H9 (cell line): ENCODE measurements around the gene ZNF691. TPM values are rescaled to one million over a fixed set of nuclear protein-coding genes. Genes with fewer than 3 reads are reported as not detected.
"Not testable (repeated sequence)": the region's sequence is repeated elsewhere in the genome, so short reads cannot be mapped to it uniquely, and the experiment has no call there.

Source experiments
- DNase-seq: peaks from one replicate; pipeline ENCODE4 v3.0.0-alpha.2; 2017
- H2AFZ ChIP-seq: one replicate; pipeline ENCODE4 v1.6.1; 2013; ENCODE audit warnings: mild to moderate bottlenecking, low read length, control low read depth, moderate library complexity
- H2AK5ac ChIP-seq: 2 replicates; pipeline ENCODE4 v1.6.1; 2013; ENCODE audit warnings: low read length, control low read depth, mixed read lengths; ENCODE audit not compliant: insufficient read length
- H2BK120ac ChIP-seq: one replicate; pipeline ENCODE4 v1.6.1; 2013; ENCODE audit warnings: low read depth, mild to moderate bottlenecking, low read length, control low read depth, inconsistent platforms; ENCODE audit not compliant: poor library complexity, severe bottlenecking
- H2BK12ac ChIP-seq: 2 replicates; pipeline ENCODE4 v1.6.1; 2013; ENCODE audit warnings: low read length, control low read depth, mixed read lengths, low read depth; ENCODE audit not compliant: insufficient read length
- H2BK15ac ChIP-seq: 2 replicates; pipeline ENCODE4 v1.6.1; 2013; ENCODE audit warnings: low read depth, low read length, control low read depth
- H2BK20ac ChIP-seq: one replicate; pipeline ENCODE4 v1.6.1; 2013; ENCODE audit warnings: low read depth, mild to moderate bottlenecking, low read length, control low read depth, inconsistent platforms; ENCODE audit not compliant: poor library complexity, severe bottlenecking
- H2BK5ac ChIP-seq: 2 replicates; pipeline ENCODE4 v1.6.1; 2013; ENCODE audit warnings: low read length, control low read depth, mixed read lengths; ENCODE audit not compliant: insufficient read length
- H3K14ac ChIP-seq: 2 replicates; pipeline ENCODE4 v1.6.1; 2013; ENCODE audit warnings: low read length, control low read depth; ENCODE audit not compliant: insufficient read depth
- H3K18ac ChIP-seq: 2 replicates; pipeline ENCODE4 v1.6.1; 2013; ENCODE audit warnings: low read depth, mild to moderate bottlenecking, mixed read lengths, low read length, control low read depth; ENCODE audit not compliant: insufficient read length
- H3K23ac ChIP-seq: 2 replicates; pipeline ENCODE4 v1.6.1; 2013; ENCODE audit warnings: low read length, control low read depth, mixed read lengths, low read depth; ENCODE audit not compliant: insufficient read length
- H3K23me2 ChIP-seq: 2 replicates; pipeline ENCODE4 v1.6.1; 2013; ENCODE audit warnings: low read depth, mild to moderate bottlenecking, mixed read lengths, low read length, control low read depth; ENCODE audit not compliant: insufficient read length, poor library complexity, severe bottlenecking
- H3K27ac ChIP-seq: 2 replicates; pipeline ENCODE4 v1.5.1; 2013; ENCODE audit warnings: low read length, control low read depth, mixed read lengths, low read depth; ENCODE audit not compliant: insufficient read length
- H3K27me3 ChIP-seq: 2 replicates; pipeline ENCODE4 v1.6.1; 2013; ENCODE audit warnings: low read length, control low read depth, inconsistent platforms; ENCODE audit not compliant: insufficient read depth
- H3K4ac ChIP-seq: 2 replicates; pipeline ENCODE4 v1.6.1; 2013; ENCODE audit warnings: low read depth, mild to moderate bottlenecking, control low read depth, inconsistent platforms, low read length, moderate library complexity
- H3K4me1 ChIP-seq: 2 replicates; pipeline ENCODE4 v1.6.1; 2013; ENCODE audit warnings: low read length, control low read depth, inconsistent platforms; ENCODE audit not compliant: insufficient read depth
- H3K4me2 ChIP-seq: 2 replicates; pipeline ENCODE4 v1.6.1; 2013; ENCODE audit warnings: low read length, control low read depth, mixed read lengths; ENCODE audit not compliant: insufficient read length, insufficient read depth
- H3K56ac ChIP-seq: 2 replicates; pipeline ENCODE4 v1.6.1; 2013; ENCODE audit warnings: low read depth, mild to moderate bottlenecking, mixed read lengths, low read length, control low read depth; ENCODE audit not compliant: insufficient read length
- H3K79me1 ChIP-seq: 2 replicates; pipeline ENCODE4 v1.6.1; 2013; ENCODE audit warnings: low read depth, mild to moderate bottlenecking, moderate library complexity, low read length, control low read depth, inconsistent platforms; ENCODE audit not compliant: insufficient read depth, poor library complexity, severe bottlenecking
- H3K79me2 ChIP-seq: 2 replicates; pipeline ENCODE4 v1.6.1; 2013; ENCODE audit warnings: low read length, control low read depth, inconsistent platforms; ENCODE audit not compliant: insufficient read depth
- H3K9ac ChIP-seq: 2 replicates; pipeline ENCODE4 v1.6.1; 2013; ENCODE audit warnings: low read length, control low read depth, mixed read lengths; ENCODE audit not compliant: insufficient read length; ENCODE audit errors: extremely low read depth
- H3K9me3 ChIP-seq: one replicate; pipeline ENCODE4 v1.6.1; 2013; ENCODE audit warnings: low read depth, low read length, inconsistent platforms; ENCODE audit not compliant: control insufficient read depth
- H3T11ph ChIP-seq: one replicate; pipeline ENCODE4 v1.6.1; 2013; ENCODE audit warnings: mild to moderate bottlenecking, low read length, control low read depth, inconsistent platforms
- H4K20me1 ChIP-seq: one replicate; pipeline ENCODE4 v1.6.1; 2013; ENCODE audit not compliant: control insufficient read depth, insufficient read length, insufficient read depth
- H4K5ac ChIP-seq: 2 replicates; pipeline ENCODE4 v1.6.1; 2013; ENCODE audit warnings: low read depth, mild to moderate bottlenecking, mixed read lengths, low read length, control low read depth; ENCODE audit not compliant: insufficient read length
- H4K8ac ChIP-seq: replicated peaks from 2 replicates; pipeline ENCODE4 v1.6.1; 2013; ENCODE audit warnings: low read length, control low read depth, mixed read lengths, low read depth; ENCODE audit not compliant: insufficient read length
- H4K91ac ChIP-seq: 2 replicates; pipeline ENCODE4 v1.6.1; 2013; ENCODE audit warnings: low read depth, mild to moderate bottlenecking, moderate library complexity, mixed read lengths, low read length, control low read depth; ENCODE audit not compliant: insufficient read length
- H3K27ac Mint-ChIP-seq, 3 experiments: 2 replicates in 2 of 3; 3 replicates in 1 of 3; pipeline ENCODE4 v1.8.0; 2020 to 2021; ENCODE audit warnings: mixed read lengths in 3 of 3, mild to moderate bottlenecking in 1 of 3, moderate library complexity in 1 of 3
- H3K27me3 Mint-ChIP-seq: 2 replicates; pipeline ENCODE4 v1.8.0; 2021; ENCODE audit warnings: low read depth, mild to moderate bottlenecking, moderate library complexity, mixed read lengths
- H3K36me3 Mint-ChIP-seq, 3 experiments: 2 replicates in 2 of 3; 3 replicates in 1 of 3; pipeline ENCODE4 v1.8.0; 2020 to 2021; ENCODE audit warnings: low read depth in 3 of 3, mixed read lengths in 3 of 3; ENCODE audit not compliant: insufficient read depth in 1 of 3
- H3K4me1 Mint-ChIP-seq, 2 experiments: 2 replicates each; pipeline ENCODE4 v1.8.0; 2020; ENCODE audit warnings: mixed read lengths in 2 of 2
- H3K4me3 Mint-ChIP-seq, 2 experiments: 2 replicates in 1 of 2; 3 replicates in 1 of 2; pipeline ENCODE4 v1.8.0; 2020 to 2021; ENCODE audit warnings: mild to moderate bottlenecking in 2 of 2, mixed read lengths in 2 of 2, moderate library complexity in 1 of 2
- H3K9me3 Mint-ChIP-seq, 2 experiments: 2 replicates in 1 of 2; 3 replicates in 1 of 2; pipeline ENCODE4 v1.8.0; 2020; ENCODE audit warnings: mild to moderate bottlenecking in 2 of 2, mixed read lengths in 2 of 2, moderate library complexity in 1 of 2
- total RNA-seq: library from RNA; stranded (reverse); gene quantifications from 2 replicates; pipeline ENCODE4 v1.2.1, GENCODE V29; 2021

Gene ZNF691
- total RNA-seq, 1 experiment from 2014 or later = 20.1 TPM

GRCh38 chr1:42873108-42873507 is 26.7 kb downstream of the ZNF691 start:
- H2BK120ac ChIP-seq, H4K91ac ChIP-seq, H3K27ac Mint-ChIP-seq, H3T11ph ChIP-seq, H3K9me3 Mint-ChIP-seq, H2BK12ac ChIP-seq, H3K79me1 ChIP-seq, H3K23ac ChIP-seq, H3K9me3 ChIP-seq, H3K56ac ChIP-seq, H3K9ac ChIP-seq, H3K79me2 ChIP-seq, H4K8ac ChIP-seq, H2AK5ac ChIP-seq, H2BK15ac ChIP-seq, H2BK5ac ChIP-seq, H3K27me3 Mint-ChIP-seq, DNase-seq, H3K23me2 ChIP-seq, H3K4ac ChIP-seq, H3K36me3 Mint-ChIP-seq, H3K4me2 ChIP-seq, H2AFZ ChIP-seq, H4K20me1 ChIP-seq, H3K27ac ChIP-seq, H3K18ac ChIP-seq, H3K27me3 ChIP-seq, H2BK20ac ChIP-seq, H4K5ac ChIP-seq, H3K4me1 ChIP-seq, H3K4me1 Mint-ChIP-seq, H3K14ac ChIP-seq, H3K4me3 Mint-ChIP-seq: not testable (repeated sequence)
